Measurements from ENCODE around the gene SMTNL2. TPM values are rescaled to one million over a fixed set of nuclear protein-coding genes. Genes with fewer than 3 reads are reported as not detected.
A peak's percentile ranks its signal among the peaks of the same experiment; 100 is the strongest.
"Not testable (repeated sequence)": the region's sequence is repeated elsewhere in the genome, so short reads cannot be mapped to it uniquely, and the experiment has no call there.

SMTNL2 gene
- polyA plus RNA-seq, 4 donors: 55.0 to 66.4 (median 60.5) TPM

DNA sequence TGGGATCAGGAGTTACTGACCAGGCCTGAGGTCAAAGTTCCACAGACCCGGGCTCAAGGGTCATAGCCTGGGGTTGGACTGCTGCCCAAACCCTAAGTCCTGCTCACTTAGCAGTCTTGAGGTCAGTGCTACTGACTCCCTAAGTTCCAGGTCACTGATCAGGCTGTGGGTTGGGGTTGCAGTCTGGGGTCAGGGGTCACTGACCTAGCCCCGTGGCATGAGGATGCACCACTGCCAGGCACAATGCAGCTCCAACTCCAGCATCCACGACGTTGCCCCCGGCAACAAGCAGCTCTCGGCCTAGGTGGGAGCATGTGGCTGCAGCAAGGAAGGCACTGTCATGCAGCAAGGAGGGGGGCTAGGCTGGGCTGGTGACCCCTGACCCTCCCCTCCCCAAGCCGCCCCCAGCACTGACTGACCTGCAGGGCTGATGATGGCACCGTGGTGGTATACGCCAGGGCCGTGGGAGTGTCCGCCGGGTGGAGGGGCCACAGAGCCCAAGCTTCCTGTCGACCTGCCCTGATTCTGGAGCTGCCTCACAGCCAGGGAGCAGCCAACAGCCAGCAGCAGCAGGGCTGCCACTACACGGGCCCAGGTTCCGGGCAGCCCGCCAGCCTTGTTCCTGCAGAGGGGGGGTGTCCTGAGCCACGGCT lies 25.1 kb upstream of the SMTNL2 start:
- DNase-seq (ENCODE audit: low read depth in 4 of 4, low spot score in 3 of 4): no peak

- no peak for DNase-seq (ENCODE audit: low read depth in 4 of 4, low spot score in 3 of 4)
Measured at GRCh38 chr17:4559966-4560365, 24.4 kb upstream of the SMTNL2 start.

GRCh38 chr17:4560421-4560820 lies 23.9 kb upstream of the SMTNL2 start, which contains the start of gene GGT6:
TSS of gene GGT6 (minus strand) at chr17:4560577. CDS start at chr17:4560521, 56 bp downstream.
- DNase-seq (ENCODE audit: low read depth in 4 of 4, low spot score in 3 of 4): no peak

DNA sequence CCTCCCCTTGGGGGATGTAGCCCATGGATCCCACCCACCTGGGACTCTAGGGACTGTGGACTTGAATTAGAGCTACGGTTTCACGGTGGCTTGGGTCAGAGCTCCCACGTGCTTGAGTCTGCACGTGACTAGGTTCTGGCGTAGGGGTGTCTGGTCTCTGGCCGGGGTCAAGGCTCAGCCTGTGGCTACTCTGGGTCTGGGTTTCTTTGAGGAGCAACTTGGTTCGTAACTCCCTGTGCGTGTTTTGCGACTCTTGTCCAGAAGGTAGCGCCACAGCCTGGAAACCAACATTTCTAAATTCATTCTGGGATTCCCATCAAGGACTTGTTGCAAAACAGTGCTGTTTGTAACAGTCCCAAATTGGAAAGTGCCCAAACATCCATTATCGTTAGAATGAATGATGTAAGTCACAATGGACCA lies 23.5 kb upstream of the SMTNL2 start:
- DNase-seq (ENCODE audit: low read depth in 4 of 4, low spot score in 3 of 4): no peak

GRCh38 chr17:4562015-4562969 lies 22.0 kb upstream of the SMTNL2 start:
- DNase-seq (ENCODE audit: low read depth in 4 of 4, low spot score in 3 of 4): no peak

GRCh38 chr17:4565209-4566141 lies 18.9 kb upstream of the SMTNL2 start:
- DNase-seq (ENCODE audit: low read depth in 4 of 4, low spot score in 3 of 4): peak in 1 of 4 donors; percentile 67

DNA sequence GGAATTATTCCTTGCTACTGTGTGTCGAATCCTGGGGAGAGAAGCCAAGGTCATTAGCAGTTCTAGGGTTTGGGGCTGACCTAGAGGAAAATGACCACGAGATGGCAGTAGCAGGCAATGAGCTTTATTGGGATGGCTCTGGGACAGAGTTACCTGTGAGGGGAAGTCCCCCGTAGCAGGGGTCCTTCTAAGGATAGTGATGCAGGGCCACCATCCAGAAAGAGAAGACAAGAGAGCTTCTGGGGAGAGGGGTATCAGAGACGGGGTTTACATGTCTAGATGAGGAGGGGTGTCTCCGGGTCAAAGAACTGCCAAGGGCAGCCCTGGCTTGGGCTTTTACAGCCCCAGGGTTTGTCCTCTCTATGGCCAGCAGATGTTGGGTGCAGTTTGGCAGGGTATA lies 17.5 kb upstream of the SMTNL2 start:
- DNase-seq (ENCODE audit: low read depth in 4 of 4, low spot score in 3 of 4): peak in 3 of 4 donors; percentile 60 to 67 (median 66)

DNA sequence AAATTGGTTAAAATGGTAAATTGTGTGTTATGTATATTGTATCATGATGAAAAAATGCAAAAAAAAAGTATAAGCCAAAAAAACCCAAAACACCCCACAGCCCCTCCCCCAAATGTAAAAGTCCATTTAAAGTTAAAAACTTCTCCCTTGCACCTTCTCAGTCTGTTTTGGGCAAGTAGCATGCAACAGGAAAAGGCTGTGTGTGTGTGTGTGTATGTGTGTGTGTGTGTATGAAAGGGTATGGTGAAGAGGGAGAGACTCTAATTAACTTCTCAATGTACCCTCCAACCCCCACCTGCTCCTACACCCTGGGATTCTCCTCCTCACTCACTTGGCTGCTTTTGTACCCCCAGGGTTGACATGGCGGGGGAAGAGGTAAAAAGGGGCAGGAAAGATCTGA lies 14.7 kb upstream of the SMTNL2 start:
- no peak for DNase-seq (ENCODE audit: low read depth in 4 of 4, low spot score in 3 of 4)

GRCh38 chr17:4572131-4572530 lies 12.2 kb upstream of the SMTNL2 start:
- DNase-seq (ENCODE audit: low read depth in 4 of 4, low spot score in 3 of 4): no peak

DNA sequence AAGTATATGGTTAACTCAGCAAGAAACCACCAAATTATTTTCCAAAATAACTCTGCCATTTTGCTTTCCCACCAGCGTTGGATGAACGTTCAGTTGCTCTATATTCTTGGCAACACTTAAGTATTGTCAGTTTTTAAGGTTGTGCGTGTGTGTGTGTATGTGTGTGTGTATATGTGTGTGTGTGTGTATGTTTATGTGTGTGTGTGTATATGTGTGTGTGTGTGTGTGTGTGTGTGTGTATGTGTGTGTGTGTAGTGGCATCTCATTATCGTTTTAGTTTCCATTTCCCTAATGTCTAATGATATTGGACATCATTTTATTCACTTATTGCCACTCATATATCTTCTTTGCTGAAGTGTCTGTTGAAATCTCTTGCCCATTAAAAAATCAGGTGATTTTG lies 11.2 kb upstream of the SMTNL2 start:
- no peak for DNase-seq (ENCODE audit: low read depth in 4 of 4, low spot score in 3 of 4)

GRCh38 chr17:4573669-4574068 lies 10.7 kb upstream of the SMTNL2 start:
- no peak for DNase-seq (ENCODE audit: low read depth in 4 of 4, low spot score in 3 of 4)

- no peak for DNase-seq (ENCODE audit: low read depth in 4 of 4, low spot score in 3 of 4)
Measured at GRCh38 chr17:4574448-4575045, 9.8 kb upstream of the SMTNL2 start.

DNA sequence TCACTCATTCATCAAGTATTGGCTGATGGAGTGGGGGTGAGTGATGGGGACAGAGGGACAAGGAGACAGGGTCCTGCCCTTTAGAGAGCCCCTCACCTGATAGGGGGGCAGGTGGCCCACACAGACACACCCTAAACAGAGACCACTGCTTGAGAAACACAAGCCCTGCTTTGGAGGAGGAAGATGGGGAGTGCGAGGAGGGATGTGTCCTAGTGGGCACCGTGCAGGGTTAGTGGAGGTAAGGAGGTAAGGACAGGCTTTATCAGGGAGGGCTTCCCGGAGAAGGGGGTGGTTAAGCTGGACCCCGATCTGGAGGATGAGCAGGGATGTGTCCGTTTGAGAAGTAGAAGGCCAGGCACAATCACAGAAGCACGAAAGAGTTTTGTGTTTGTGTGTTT lies 8.2 kb upstream of the SMTNL2 start:
- DNase-seq (ENCODE audit: low read depth in 4 of 4, low spot score in 3 of 4): no peak

- no peak for DNase-seq (ENCODE audit: low read depth in 4 of 4, low spot score in 3 of 4)
Measured at GRCh38 chr17:4576729-4577322, 7.5 kb upstream of the SMTNL2 start.

GRCh38 chr17:4577386-4577993 lies 6.8 kb upstream of the SMTNL2 start:
- DNase-seq (ENCODE audit: low read depth in 4 of 4, low spot score in 3 of 4): no peak

DNA sequence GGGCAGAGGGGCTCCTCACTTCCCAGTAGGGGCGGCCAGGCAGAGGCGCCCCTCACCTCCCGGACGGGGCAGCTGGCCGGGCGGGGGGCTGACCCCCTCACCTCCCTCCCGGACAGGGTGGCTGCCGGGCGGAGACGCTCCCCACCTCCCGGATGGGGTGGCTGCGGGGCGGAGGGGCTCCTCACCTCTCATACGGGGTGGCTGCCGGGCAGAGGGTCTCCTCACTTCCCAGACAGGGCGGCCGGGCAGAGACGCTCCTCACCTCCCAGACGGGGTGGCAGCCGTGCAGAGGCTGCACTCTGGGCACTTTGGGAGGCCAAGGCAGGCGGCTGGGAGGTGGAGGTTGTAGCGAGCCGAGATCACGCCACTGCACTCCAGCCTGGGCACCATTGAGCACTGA lies 6.0 kb upstream of the SMTNL2 start:
- DNase-seq (ENCODE audit: low read depth in 4 of 4, low spot score in 3 of 4): not testable (repeated sequence)

GRCh38 chr17:4579678-4580077 lies 4.7 kb upstream of the SMTNL2 start:
- DNase-seq (ENCODE audit: low read depth in 4 of 4, low spot score in 3 of 4): no peak

- no peak for DNase-seq (ENCODE audit: low read depth in 4 of 4, low spot score in 3 of 4)
Measured at GRCh38 chr17:4580291-4580690, 4.0 kb upstream of the SMTNL2 start.

DNA sequence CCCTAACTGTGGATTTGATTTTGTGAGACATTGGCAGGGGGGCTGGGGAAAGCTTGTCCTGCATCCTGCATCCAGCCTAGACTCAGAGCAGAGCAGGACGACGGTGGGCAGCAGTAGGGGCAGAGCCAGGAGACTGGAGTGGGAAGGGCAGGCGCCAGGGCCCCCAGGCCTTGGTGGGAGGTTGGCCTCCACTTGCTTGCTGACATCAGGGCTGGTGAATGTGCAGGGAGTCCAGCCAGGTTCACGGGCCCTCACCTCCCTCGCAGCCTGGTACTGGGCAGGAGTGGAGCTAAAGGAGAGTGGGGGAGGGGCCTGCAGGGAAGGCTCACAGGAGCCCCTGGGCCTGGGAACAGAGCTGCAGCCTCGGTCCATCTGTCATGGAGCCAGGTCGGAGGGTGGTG lies 2.2 kb upstream of the SMTNL2 start:
- DNase-seq (ENCODE audit: low read depth in 4 of 4, low spot score in 3 of 4): no peak

All from right renal pelvis (tissue), 4 donors.